ELF-1 (cell line): ENCODE measurements around the gene KCNN3.
"Not testable (repeated sequence)": the region's sequence is repeated elsewhere in the genome, so short reads cannot be mapped to it uniquely, and the experiment has no call there.

Source experiments
- DNase-seq: peaks from one replicate; pipeline ENCODE4 v3.0.0-alpha.2; 2016; ENCODE audit warnings: low read depth, low spot score

The KCNN3 gene

GRCh38 chr1:154870115-154870571 lies at the start of gene KCNN3:
Gene KCNN3, minus strand, starts transcription at chr1:154870281. Its CDS starts 317 bp downstream, at chr1:154869964.
- peak; percentile 97 for DNase-seq

GRCh38 chr1:154913273-154913672 lies 43.2 kb upstream of the KCNN3 start:
- no peak for DNase-seq

GRCh38 chr1:154912755-154913154 lies 42.7 kb upstream of the KCNN3 start:
- no peak for DNase-seq

GRCh38 chr1:154911691-154912550 lies 41.8 kb upstream of the KCNN3 start:
- DNase-seq: no peak

- DNase-seq: peak; percentile 76
Observed at GRCh38 chr1:154910851-154911250, 40.8 kb upstream of the KCNN3 start.

GRCh38 chr1:154908937-154909336 lies 38.9 kb upstream of the KCNN3 start:
- no peak for DNase-seq

- DNase-seq: not testable (repeated sequence)
Observed at GRCh38 chr1:154908129-154908528, 38.0 kb upstream of the KCNN3 start.

GRCh38 chr1:154906621-154907081 lies 36.6 kb upstream of the KCNN3 start:
- peak; percentile 40 for DNase-seq

- no peak for DNase-seq
Observed at GRCh38 chr1:154902938-154903566, 33.0 kb upstream of the KCNN3 start.

- DNase-seq: no peak
Observed at GRCh38 chr1:154901591-154901990, 31.5 kb upstream of the KCNN3 start.

GRCh38 chr1:154899041-154899440 lies 29.0 kb upstream of the KCNN3 start:
- DNase-seq: no peak

- peak; percentile 14 for DNase-seq
Observed at GRCh38 chr1:154896771-154897286, 26.7 kb upstream of the KCNN3 start.

- no peak for DNase-seq
Observed at GRCh38 chr1:154895798-154896197, 25.7 kb upstream of the KCNN3 start.

- DNase-seq: no peak
Observed at GRCh38 chr1:154891452-154891851, 21.4 kb upstream of the KCNN3 start.

- no peak for DNase-seq
Observed at GRCh38 chr1:154888757-154889156, 18.7 kb upstream of the KCNN3 start.

- no peak for DNase-seq
Observed at GRCh38 chr1:154886281-154887015, 16.4 kb upstream of the KCNN3 start.

- no peak for DNase-seq
Observed at GRCh38 chr1:154884869-154885701, 15.0 kb upstream of the KCNN3 start.

GRCh38 chr1:154883919-154884868 lies 14.1 kb upstream of the KCNN3 start:
- DNase-seq: no peak

GRCh38 chr1:154881820-154882535 lies 11.9 kb upstream of the KCNN3 start:
- no peak for DNase-seq
